Activated CD4-positive, alpha-beta T cell treated with anti-CD3 and anti-CD28 coated beads, Interleukin-2, Interleukin-6, amounts not matched to agents 100 ng/mL and 50 ng/mL, durations not matched to agents 16 hours and 8 hours (primary cell): Measurements from ENCODE around the gene P2RX2.

Source experiments
- DNase-seq: peaks from one replicate; pipeline ENCODE4 v3.0.0-alpha.2; 2020

Gene P2RX2

DNA sequence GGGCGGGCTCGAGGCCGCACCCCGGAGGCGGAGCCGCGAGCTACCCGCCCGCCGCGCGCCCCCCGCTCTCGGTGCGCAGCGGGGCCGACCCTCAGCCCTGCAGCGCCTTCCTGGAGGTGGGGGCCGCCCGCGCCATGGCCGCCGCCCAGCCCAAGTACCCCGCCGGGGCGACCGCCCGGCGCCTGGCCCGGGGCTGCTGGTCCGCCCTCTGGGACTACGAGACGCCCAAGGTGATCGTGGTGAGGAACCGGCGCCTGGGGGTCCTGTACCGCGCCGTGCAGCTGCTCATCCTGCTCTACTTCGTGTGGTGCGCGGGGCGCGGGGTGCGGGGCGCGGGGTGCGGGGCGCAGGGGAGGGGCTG is at the start of gene P2RX2:
Gene P2RX2 (plus strand): TSS at position 94 of the 361 bp plus-strand sequence. CDS start 41 bp downstream, at position 135.
- no peak for DNase-seq

- no peak for DNase-seq
Observed at GRCh38 chr12:132568826-132569480, 49.6 kb upstream of the P2RX2 start.

GRCh38 chr12:132569856-132570480 is 48.6 kb upstream of the P2RX2 start:
- DNase-seq, result no peak

GRCh38 chr12:132570635-132571034 is 47.9 kb upstream of the P2RX2 start:
- no peak for DNase-seq

DNA sequence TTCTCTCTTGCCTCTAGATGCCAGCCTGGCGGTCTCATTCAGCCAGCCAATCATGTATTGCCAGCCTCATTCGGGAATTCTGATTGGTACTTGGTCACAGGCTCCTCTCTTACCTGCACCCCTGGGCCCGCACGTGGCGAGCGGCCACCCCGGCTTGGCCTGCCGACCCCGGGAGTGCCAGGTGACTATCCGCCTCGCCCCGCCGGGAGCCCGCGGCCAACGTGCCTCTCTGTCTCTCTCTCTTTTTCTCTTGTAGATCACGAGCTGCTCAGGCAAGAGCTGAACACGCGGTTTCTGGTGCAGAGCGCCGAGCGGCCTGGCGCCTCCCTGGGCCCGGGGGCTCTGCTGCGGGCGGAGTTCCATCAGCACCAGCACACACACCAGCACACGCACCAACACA is 47.5 kb upstream of the P2RX2 start:
- DNase-seq, result no peak

DNA sequence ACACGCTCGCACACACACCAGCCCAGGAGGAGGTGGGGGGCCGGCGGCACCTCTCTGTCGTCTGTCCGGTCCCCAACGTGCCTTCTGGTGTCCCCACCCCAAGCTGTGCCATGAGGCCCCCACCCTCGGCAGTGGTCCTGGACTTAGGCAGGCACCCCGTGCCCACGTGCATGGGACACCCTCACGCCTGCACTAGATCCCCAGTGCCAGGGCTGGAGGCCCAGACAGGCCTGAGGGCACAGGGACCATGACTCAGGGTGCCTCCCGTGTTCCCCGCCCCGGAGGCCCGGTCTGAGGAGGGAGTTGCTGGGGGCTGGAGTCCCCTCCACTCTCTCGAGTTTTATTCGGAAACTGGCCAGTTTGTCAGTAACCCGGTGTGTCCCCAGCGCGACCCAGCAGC is 47.0 kb upstream of the P2RX2 start:
- DNase-seq, result no peak

- no peak for DNase-seq
Observed at GRCh38 chr12:132572106-132572505, 46.5 kb upstream of the P2RX2 start.

DNA sequence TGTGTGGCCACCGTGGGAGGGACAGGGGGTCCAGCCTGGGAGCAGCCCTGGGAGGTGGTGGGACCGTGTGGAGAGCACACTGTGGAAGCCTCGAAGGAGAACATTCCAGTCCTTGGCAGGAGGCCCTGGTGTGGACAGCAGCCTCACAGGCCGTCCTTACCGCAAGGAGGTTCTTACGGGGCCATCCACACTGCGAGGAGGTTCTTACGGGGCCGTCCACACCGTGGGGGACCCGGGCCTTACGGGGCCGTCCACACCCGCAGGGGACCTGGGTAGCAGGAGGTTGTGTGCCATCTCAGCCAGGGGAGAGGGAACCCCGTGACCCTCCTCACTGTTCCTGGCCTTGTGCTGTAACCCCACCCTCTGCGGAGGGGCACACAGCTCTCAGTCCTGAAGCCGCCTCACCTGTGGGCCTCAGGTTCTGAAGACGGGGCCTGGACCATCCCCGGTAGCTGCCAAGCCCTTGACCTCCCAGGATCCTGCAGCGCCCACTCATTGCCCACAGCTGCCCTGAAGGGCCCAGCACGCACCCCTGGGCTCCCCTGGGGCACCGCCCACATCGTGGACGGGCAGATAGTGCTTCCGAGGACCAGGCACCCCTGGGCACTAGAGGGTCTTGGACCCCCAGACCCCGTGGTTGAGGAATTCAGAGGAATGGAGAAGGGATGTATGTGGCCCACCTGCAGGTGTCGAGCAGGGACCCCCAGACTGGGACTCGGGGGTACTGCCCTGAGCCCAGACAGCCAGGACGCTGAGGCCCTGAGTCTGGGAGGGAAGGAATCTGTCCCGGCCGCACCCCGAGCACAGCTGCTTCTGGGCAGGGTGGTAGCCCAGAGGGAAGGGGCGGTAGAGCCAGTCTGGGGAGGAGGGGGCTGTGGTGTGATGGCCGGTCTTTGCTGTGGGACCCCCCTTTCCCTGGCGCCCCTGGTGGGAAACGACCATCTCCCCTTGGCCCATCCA is 45.5 kb upstream of the P2RX2 start:
- no peak for DNase-seq

DNA sequence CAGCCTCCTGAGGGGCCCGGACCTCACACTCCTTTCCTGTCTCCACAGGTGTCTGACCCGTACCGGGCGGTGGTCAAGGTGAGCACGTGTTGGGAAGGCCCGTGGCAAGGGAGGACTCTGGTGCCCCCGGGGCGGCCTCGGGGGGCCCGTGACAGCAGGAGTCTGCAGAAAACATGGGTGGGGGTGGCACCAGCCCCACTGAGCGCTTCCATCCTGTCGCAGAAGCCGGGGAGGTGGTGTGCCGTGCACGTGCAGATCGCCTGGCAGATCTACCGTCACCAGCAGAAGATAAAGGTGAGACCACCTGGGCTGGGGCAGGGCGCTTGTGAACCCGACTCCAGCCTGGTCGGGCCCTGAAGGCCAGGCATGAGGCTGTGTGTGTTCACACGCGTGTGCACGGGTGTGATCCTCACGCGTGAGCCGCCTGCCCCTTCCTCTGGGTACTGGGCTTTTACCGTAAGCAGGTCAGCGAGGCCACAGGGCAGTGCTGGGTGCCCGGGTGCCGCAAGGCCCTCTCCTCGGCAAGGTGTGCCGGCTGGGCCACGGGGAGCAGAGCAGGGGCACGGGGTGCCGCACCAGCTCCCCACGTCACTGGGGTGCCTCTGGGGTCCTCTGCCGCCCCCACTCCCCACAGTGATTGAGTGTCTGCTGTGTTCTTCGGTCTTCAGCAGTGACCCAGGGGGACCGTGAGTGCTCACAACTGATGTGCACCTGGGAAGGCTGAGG is 44.1 kb upstream of the P2RX2 start:
- DNase-seq, result no peak

- DNase-seq, result no peak
Observed at GRCh38 chr12:132575661-132576060, 42.9 kb upstream of the P2RX2 start.

GRCh38 chr12:132576701-132577100 is 41.9 kb upstream of the P2RX2 start:
- no peak for DNase-seq

GRCh38 chr12:132577191-132577920 is 41.2 kb upstream of the P2RX2 start:
- no peak for DNase-seq

GRCh38 chr12:132578118-132578517 is 40.5 kb upstream of the P2RX2 start:
- DNase-seq, result no peak

- DNase-seq, result no peak
Observed at GRCh38 chr12:132578826-132579225, 39.8 kb upstream of the P2RX2 start.

- DNase-seq, result no peak
Observed at GRCh38 chr12:132579744-132580143, 38.8 kb upstream of the P2RX2 start.

GRCh38 chr12:132580701-132581292 is 37.8 kb upstream of the P2RX2 start:
- no peak for DNase-seq

DNA sequence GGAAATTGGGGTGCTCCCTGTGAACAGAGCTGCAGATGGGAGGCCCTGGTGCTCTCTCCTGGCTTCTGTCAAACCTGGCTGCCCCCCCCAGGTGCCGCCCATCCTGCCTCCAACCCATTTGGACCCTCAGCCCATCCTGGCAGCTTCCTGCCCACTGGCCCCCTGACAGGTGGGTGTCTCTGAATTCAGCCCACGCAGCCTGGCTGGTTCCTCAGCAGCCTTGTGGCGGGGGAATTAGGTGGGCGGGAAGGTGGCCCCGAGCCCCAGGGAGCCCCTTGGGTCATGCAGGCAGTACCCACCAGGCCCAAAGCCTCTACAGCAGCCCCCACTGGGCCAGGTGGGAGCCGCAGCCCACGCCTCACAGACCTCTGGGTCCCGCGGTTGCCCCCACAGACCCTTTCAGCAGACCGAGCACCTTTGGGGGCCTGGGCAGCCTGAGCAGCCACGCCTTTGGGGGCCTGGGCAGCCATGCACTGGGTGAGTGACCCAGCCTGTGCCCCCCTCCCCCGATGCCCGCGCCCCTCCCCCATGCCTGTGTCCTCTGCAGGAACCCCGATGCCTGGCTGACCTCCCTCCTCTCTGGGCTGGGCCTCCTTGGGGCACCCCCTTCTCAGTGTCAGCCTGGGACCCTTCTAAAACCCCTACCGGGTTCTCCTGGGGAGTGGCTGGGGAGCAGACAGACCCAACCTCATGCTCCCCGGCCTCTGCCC is 37.1 kb upstream of the P2RX2 start:
- DNase-seq, result no peak

- DNase-seq, result no peak
Observed at GRCh38 chr12:132582058-132582420, 36.5 kb upstream of the P2RX2 start.

- no peak for DNase-seq
Observed at GRCh38 chr12:132582582-132583410, 35.8 kb upstream of the P2RX2 start.

DNA sequence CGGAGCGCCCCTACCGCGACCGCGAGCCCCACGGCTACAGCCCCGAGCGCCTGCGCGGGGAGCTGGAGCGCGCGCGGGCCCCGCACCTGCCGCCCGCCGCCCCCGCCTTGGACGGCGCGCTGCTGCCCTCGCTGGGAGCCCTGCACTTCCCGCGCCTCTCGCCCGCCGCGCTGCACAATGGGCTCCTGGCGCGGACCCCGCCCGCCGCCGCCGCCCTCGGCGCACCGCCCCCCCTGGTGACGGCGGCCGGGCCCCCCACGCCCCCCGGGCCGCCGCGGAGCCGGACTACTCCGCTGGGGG is 35.2 kb upstream of the P2RX2 start:
- no peak for DNase-seq

DNA sequence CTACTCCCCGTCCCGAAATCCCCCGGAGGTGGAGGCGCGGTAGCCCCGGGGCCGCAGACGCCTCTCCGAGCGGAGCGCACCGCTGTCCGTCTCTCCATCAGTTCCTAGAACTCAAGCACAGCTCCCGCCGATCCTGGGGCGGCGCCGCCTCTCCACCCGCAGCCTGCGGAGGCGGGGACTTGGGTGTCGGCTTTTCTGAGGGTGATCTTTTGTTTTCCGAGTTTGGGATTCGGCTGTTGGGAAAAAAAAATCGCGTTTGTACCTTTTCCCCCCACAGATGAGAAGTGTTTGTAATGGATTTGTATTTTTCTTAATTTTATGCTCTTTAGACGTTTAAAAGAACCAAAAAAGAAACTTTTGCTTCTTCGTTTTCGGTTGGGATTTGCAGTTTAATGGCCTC is 34.8 kb upstream of the P2RX2 start:
- no peak for DNase-seq
